HG02798 (cell line): ENCODE data around the gene ADGRG3.
"Not testable (repeated sequence)": the region's sequence is repeated elsewhere in the genome, so short reads cannot be mapped to it uniquely, and the experiment has no call there.

Source experiments
- ATAC-seq: cut with Tn5 transposase; IDR thresholded peaks from one replicate; pipeline ENCODE4 v1.9.1; 2021; ENCODE audit warnings: mild to moderate bottlenecking; ENCODE audit not compliant: unreplicated experiment, poor library complexity

Gene ADGRG3

GRCh38 chr16:57709663-57710062 lies 41.6 kb downstream of the ADGRG3 start:
- ATAC-seq, result no peak

- ATAC-seq, result no peak
These were observed 43.2 kb downstream of the ADGRG3 start for GRCh38 chr16:57711346-57711745.

GRCh38 chr16:57711993-57712392 lies 43.9 kb downstream of the ADGRG3 start:
- no peak for ATAC-seq

- ATAC-seq, result not testable (repeated sequence)
These were observed 44.5 kb downstream of the ADGRG3 start for GRCh38 chr16:57712569-57712968.

- no peak for ATAC-seq
These were observed 45.5 kb downstream of the ADGRG3 start for GRCh38 chr16:57713596-57713995.

- ATAC-seq, result no peak
These were observed 45.9 kb downstream of the ADGRG3 start for GRCh38 chr16:57714047-57714446.

- no peak for ATAC-seq
These were observed 52.1 kb downstream of the ADGRG3 start for GRCh38 chr16:57720142-57720575.

GRCh38 chr16:57721356-57722209 lies 53.5 kb downstream of the ADGRG3 start:
- ATAC-seq, result no peak

- no peak for ATAC-seq
These were observed 54.0 kb downstream of the ADGRG3 start for GRCh38 chr16:57722210-57722499.

GRCh38 chr16:57722651-57723050 lies 54.5 kb downstream of the ADGRG3 start:
- ATAC-seq, result no peak

- no peak for ATAC-seq
These were observed 55.1 kb downstream of the ADGRG3 start for GRCh38 chr16:57723170-57723569.

GRCh38 chr16:57724531-57724930 lies 56.4 kb downstream of the ADGRG3 start:
- no peak for ATAC-seq

GRCh38 chr16:57725151-57725550 lies 57.0 kb downstream of the ADGRG3 start:
- ATAC-seq, result no peak

- no peak for ATAC-seq
These were observed 57.4 kb downstream of the ADGRG3 start for GRCh38 chr16:57725554-57725953.

GRCh38 chr16:57725976-57726375 lies 57.9 kb downstream of the ADGRG3 start:
- ATAC-seq, result no peak

GRCh38 chr16:57726433-57726947 lies 58.4 kb downstream of the ADGRG3 start:
- no peak for ATAC-seq

GRCh38 chr16:57727610-57728009 lies 59.5 kb downstream of the ADGRG3 start:
- ATAC-seq, result no peak

GRCh38 chr16:57728336-57729181 lies 60.5 kb downstream of the ADGRG3 start:
- ATAC-seq, result no peak

GRCh38 chr16:57729182-57729484 lies 61.0 kb downstream of the ADGRG3 start:
- ATAC-seq, result no peak

GRCh38 chr16:57729852-57730251 lies 61.7 kb downstream of the ADGRG3 start:
- not testable (repeated sequence) for ATAC-seq
